K562 (cell line): ENCODE measurements around the gene SHLD2. TPM values are rescaled to one million over a fixed set of nuclear protein-coding genes. Genes with fewer than 3 reads are reported as not detected.

Source experiments
- ESRRB ChIP-seq: fragments of 250-450 bp; sonication (Bioruptor Pico); IDR thresholded peaks from 2 replicates; pipeline ENCODE4 v1.5.0; 2020; ENCODE audit warnings: mild to moderate bottlenecking, moderate library complexity, borderline replicate concordance
- ETS2 ChIP-seq: IDR thresholded peaks from 2 replicates; pipeline ENCODE4 v1.6.1; 2016; ENCODE audit warnings: borderline replicate concordance, missing genetic modification characterization, mild to moderate bottlenecking, moderate library complexity, missing compliant biosample characterization; ENCODE audit not compliant: poor library complexity, severe bottlenecking
- FOXA3 ChIP-seq, 2 experiments: fragments of 450-650 bp in 1 of 2; sonication (generic) in 1 of 2; formaldehyde crosslinking; IDR thresholded peaks in 1 of 2; conservative IDR thresholded peaks in 1 of 2; 2 replicates each; pipeline versions ENCODE4 v1.4.0 to v1.8.0; 2020 to 2022; ENCODE audit warnings: mild to moderate bottlenecking in 2 of 2, missing genetic modification reagents in 1 of 2
- MAFG ChIP-seq: fragments of 450-650 bp; conservative IDR thresholded peaks from 2 replicates; pipeline ENCODE4 v1.6.1; 2016; ENCODE audit warnings: missing genetic modification characterization, missing compliant biosample characterization
- NCOA4 ChIP-seq: fragments of 450-650 bp; IDR thresholded peaks from 2 replicates; pipeline ENCODE4 v1.6.1; 2018; ENCODE audit warnings: mild to moderate bottlenecking; ENCODE audit not compliant: partially characterized antibody
- PHTF2 ChIP-seq: fragments of 250-450 bp; sonication (Bioruptor Pico); IDR thresholded peaks from 2 replicates; pipeline ENCODE4 v1.5.0; 2021; ENCODE audit warnings: mild to moderate bottlenecking
- POLR2AphosphoS2 ChIP-seq: IDR thresholded peaks from 2 replicates; pipeline ENCODE4 v1.6.1; 2012; ENCODE audit warnings: low read length, improper control_type of control experiment
- RNF2 ChIP-seq: sonication (generic); IDR thresholded peaks from 2 replicates; pipeline ENCODE4 v1.6.1; 2016
- RUNX1 ChIP-seq: sonication (generic); IDR thresholded peaks from 2 replicates; pipeline ENCODE4 v1.6.1; 2016; ENCODE audit warnings: antibody characterized with exemption, low read depth
- SMAD4 ChIP-seq: fragments of 250-450 bp; sonication (Bioruptor Pico); conservative IDR thresholded peaks from 2 replicates; pipeline ENCODE4 v1.8.0; 2021; ENCODE audit warnings: inconsistent platforms, mild to moderate bottlenecking, moderate library complexity
- SMARCA4 ChIP-seq: fragments of 450-650 bp; IDR thresholded peaks from 2 replicates; pipeline ENCODE4 v1.6.1; 2016
- SNRNP70 ChIP-seq: fragments of 200-400 bp; formaldehyde crosslinking; optimal IDR thresholded peaks from 2 replicates; pipeline ENCODE3; 2017; ENCODE audit warnings: low read depth, low read length
- SRF ChIP-seq, 2 experiments: fragments of 250-450, 450-650 bp in 1 of 2; sonication (Bioruptor Pico) in 1 of 2; sonication (generic) in 1 of 2; formaldehyde crosslinking; IDR thresholded peaks; 2 replicates each; pipeline versions ENCODE4 v1.5.0 to v1.5.1; 2020 to 2022; ENCODE audit warnings: mild to moderate bottlenecking in 1 of 2, missing genetic modification reagents in 1 of 2
- TCF7L2 ChIP-seq: fragments of 150-350 bp; IDR thresholded peaks from 2 replicates; pipeline ENCODE4 v1.6.1; 2016; ENCODE audit warnings: low read depth, mild to moderate bottlenecking, low read length, moderate library complexity
- ZKSCAN3 ChIP-seq: fragments of 250-450 bp; sonication (Bioruptor Pico); IDR thresholded peaks from 2 replicates; pipeline ENCODE4 v1.4.0; 2020
- ZNF140 ChIP-seq: fragments of 250-450 bp; sonication (Bioruptor Pico); IDR thresholded peaks from 2 replicates; pipeline ENCODE4 v1.8.0; 2021; ENCODE audit warnings: moderate library complexity, mild to moderate bottlenecking, inconsistent platforms
- ZNF316 ChIP-seq: fragments of 450-650 bp; IDR thresholded peaks from 2 replicates; pipeline ENCODE4 v1.6.1; 2016
- ZNF41 ChIP-seq: fragments of 250-450 bp; sonication (Bioruptor Pico); conservative IDR thresholded peaks from 2 replicates; pipeline ENCODE4 v1.4.0; 2020; ENCODE audit warnings: mild to moderate bottlenecking
- polyA plus RNA-seq, 8 experiments: library from polyadenylated mRNA; depleted of rRNA in 4 of 8; stranded (reverse) in 5 of 8; unstranded in 3 of 8; fragments of >200 nt; fragmentation: Nextera tagmentation in 2 of 8; fragmentation: Illumina TruSeq in 1 of 8; extraction: Ambion mirVana in 2 of 8; extraction: Trizol in 1 of 8; gene quantifications; 2 replicates each; pipeline versions ENCODE4 v1.2.1 to v1.2.3, GENCODE V29; 2011 to 2014; ENCODE audit warnings: inconsistent platforms in 1 of 8, missing spikeins in 1 of 8
- total RNA-seq, 7 experiments: library from RNA; depleted of rRNA in 6 of 7; stranded (reverse); fragments of >200 nt in 6 of 7; fragmentation: Illumina TruSeq in 2 of 7; extraction: Trizol in 2 of 7; gene quantifications; 2 replicates each; pipeline versions ENCODE4 v1.2.1 to v1.2.3, GENCODE V29; 2011 to 2021; ENCODE audit warnings: low replicate concordance in 1 of 7
- TF ChIP-seq, protein P1 (sequence below): sonication (generic); formaldehyde crosslinking; IDR thresholded peaks from 2 replicates; pipeline ENCODE4 v1.8.0; 2022; ENCODE audit warnings: missing genetic modification reagents, mild to moderate bottlenecking, moderate library complexity, borderline replicate concordance
- TF ChIP-seq, protein P2 (sequence below): fragments of 250-450 bp; sonication (Bioruptor Pico); IDR thresholded peaks from 2 replicates; pipeline ENCODE4 v1.4.0; 2020; ENCODE audit warnings: mild to moderate bottlenecking, moderate library complexity, borderline replicate concordance
- TF ChIP-seq, protein P3 (sequence below): fragments of 250-450 bp; sonication (Bioruptor Pico); IDR thresholded peaks from 2 replicates; pipeline ENCODE4 v1.5.0; 2021
- TF ChIP-seq, protein P4 (sequence below), 2 experiments: fragments of 450-650 bp; IDR thresholded peaks; 2 replicates each; pipeline ENCODE4 v1.6.1; 2016

The SHLD2 gene
- total and polyA plus RNA-seq, 9 of the 15 experiments (the other 6 are each of a cell fraction or from before 2014, with no cell fraction given) = 21.6 to 51.2 (median 39.4) TPM

DNA sequence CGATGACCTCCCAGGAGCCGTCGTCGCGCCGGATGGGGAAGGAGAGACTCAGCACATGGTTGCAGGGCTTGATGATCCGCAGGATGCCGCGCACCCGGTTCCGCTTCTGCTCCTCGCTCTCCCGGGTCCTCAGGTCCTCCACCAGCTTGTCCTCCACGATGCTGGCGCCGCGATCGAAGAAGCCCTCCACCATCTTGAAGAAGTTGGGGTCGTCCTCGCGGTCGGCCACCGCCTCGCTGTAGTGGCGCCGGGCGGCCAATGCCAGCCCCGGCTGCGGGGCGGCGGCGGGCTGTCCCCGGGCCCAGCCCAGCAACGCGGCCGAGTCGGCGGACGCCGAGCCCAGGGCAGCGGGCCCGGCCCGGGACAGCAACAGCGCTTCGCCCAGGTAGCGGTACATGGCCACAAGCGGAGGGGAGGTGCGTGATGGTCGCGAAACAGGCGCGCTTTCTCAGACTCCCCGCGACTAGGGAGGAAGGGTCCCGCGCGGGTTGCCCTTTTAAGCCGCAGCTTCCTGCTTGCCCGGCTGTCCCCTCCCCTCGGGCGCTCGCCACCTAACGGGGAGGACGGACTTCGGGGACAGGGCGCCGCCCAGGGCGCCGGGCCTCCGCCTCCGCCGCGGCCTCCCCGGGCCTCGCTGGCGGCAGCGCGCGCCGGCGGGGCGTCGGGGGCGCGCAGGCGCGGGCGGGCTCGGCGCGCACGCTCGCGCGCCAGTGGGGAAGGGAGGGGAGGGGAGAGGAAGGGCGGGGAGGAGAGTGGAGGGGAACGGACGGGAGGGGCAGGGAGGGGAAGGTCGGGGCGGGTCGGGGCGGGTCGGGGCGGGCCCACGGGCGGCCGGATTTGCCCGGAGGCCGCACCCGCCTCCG lies at the start of gene SHLD2, which contains the start of gene GLUD1 (continued):
- no peak for TF ChIP-seq MAFG (tag)
- TF ChIP-seq POLR2AphosphoS2 = no peak
- no peak for TF ChIP-seq FOXA3 (CRISPR knock-in tag; conservative IDR thresholded peaks at IDR 0.05 in 1 of 2, IDR thresholded peaks at IDR 0.05 in 1 of 2)
- TF ChIP-seq RNF2 = peak; percentile 13; the same call in 1 of the 2 replicates
- no peak for TF ChIP-seq ESRRB (CRISPR knock-in tag)
- TF ChIP-seq ZNF140 (CRISPR knock-in tag) = no peak
- no peak for TF ChIP-seq SMARCA4
- TF ChIP-seq TCF7L2 = no peak
- no peak for TF ChIP-seq NCOA4
- TF ChIP-seq ZNF316 = no peak
- no peak for TF ChIP-seq SNRNP70
- 0 out of 2 replicates have a peak, but pooled peaks have one; percentile 33 for TF ChIP-seq SMAD4 (CRISPR knock-in tag)
- TF ChIP-seq, protein P1, sequence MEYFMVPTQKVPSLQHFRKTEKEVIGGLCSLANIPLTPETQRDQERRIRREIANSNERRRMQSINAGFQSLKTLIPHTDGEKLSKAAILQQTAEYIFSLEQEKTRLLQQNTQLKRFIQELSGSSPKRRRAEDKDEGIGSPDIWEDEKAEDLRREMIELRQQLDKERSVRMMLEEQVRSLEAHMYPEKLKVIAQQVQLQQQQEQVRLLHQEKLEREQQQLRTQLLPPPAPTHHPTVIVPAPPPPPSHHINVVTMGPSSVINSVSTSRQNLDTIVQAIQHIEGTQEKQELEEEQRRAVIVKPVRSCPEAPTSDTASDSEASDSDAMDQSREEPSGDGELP (CRISPR knock-in tag) = 0 out of 2 replicates have a peak, but pooled peaks have one; percentile 30
- no peak for TF ChIP-seq ZNF41 (CRISPR knock-in tag)
- TF ChIP-seq RUNX1 = no peak
- 0 out of 4 replicates have a peak, but pooled peaks of 1 of the 2 experiments have one; percentile 8 for TF ChIP-seq SRF (CRISPR knock-in tag; IDR thresholded peaks at IDR 0.05)
- no peak for TF ChIP-seq ETS2 (tag)
- no peak for TF ChIP-seq PHTF2 (CRISPR knock-in tag)
- TF ChIP-seq, protein P2, sequence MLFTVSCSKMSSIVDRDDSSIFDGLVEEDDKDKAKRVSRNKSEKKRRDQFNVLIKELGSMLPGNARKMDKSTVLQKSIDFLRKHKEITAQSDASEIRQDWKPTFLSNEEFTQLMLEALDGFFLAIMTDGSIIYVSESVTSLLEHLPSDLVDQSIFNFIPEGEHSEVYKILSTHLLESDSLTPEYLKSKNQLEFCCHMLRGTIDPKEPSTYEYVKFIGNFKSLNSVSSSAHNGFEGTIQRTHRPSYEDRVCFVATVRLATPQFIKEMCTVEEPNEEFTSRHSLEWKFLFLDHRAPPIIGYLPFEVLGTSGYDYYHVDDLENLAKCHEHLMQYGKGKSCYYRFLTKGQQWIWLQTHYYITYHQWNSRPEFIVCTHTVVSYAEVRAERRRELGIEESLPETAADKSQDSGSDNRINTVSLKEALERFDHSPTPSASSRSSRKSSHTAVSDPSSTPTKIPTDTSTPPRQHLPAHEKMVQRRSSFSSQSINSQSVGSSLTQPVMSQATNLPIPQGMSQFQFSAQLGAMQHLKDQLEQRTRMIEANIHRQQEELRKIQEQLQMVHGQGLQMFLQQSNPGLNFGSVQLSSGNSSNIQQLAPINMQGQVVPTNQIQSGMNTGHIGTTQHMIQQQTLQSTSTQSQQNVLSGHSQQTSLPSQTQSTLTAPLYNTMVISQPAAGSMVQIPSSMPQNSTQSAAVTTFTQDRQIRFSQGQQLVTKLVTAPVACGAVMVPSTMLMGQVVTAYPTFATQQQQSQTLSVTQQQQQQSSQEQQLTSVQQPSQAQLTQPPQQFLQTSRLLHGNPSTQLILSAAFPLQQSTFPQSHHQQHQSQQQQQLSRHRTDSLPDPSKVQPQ = no peak
- TF ChIP-seq ZKSCAN3 (CRISPR knock-in tag) = no peak
- TF ChIP-seq, protein P3, sequence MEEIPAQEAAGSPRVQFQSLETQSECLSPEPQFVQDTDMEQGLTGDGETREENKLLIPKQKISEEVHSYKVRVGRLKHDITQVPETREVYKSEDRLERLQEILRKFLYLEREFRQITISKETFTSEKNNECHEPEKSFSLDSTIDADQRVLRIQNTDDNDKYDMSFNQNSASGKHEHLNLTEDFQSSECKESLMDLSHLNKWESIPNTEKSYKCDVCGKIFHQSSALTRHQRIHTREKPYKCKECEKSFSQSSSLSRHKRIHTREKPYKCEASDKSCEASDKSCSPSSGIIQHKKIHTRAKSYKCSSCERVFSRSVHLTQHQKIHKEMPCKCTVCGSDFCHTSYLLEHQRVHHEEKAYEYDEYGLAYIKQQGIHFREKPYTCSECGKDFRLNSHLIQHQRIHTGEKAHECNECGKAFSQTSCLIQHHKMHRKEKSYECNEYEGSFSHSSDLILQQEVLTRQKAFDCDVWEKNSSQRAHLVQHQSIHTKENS = no peak
- TF ChIP-seq, protein P4, sequence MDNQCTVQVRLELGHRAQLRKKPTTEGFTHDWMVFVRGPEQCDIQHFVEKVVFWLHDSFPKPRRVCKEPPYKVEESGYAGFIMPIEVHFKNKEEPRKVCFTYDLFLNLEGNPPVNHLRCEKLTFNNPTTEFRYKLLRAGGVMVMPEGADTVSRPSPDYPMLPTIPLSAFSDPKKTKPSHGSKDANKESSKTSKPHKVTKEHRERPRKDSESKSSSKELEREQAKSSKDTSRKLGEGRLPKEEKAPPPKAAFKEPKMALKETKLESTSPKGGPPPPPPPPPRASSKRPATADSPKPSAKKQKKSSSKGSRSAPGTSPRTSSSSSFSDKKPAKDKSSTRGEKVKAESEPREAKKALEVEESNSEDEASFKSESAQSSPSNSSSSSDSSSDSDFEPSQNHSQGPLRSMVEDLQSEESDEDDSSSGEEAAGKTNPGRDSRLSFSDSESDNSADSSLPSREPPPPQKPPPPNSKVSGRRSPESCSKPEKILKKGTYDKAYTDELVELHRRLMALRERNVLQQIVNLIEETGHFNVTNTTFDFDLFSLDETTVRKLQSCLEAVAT (IDR thresholded peaks at IDR 0.05) = no peak
